ENCODE data around the gene MRPS21.

MRPS21 gene

GRCh38 chr1:150257624-150258585 is 35.8 kb upstream of the MRPS21 start, which contains the start of gene CA14:
Gene CA14 (plus strand): TSS chr1:150257774. CDS start chr1:150258129, 355 bp downstream.
- Histone ChIP-seq H4K20me1 (ENCODE audit: insufficient read depth, low read length) (no peaks in the 10 kb centered on the region), H3K27ac (ENCODE audit: low read length) (no peak within 1 kb of the TSS), H3K4me3 (ENCODE audit: low read length) (peak within 1 kb of the TSS; percentile 76), H3K4me1 (ENCODE audit: low read length) (peaks cover 27% of the 10 kb centered on the region), H3K79me2 (ENCODE audit: low read length) (no peaks in the 10 kb centered on the region), H3K4me2 (ENCODE audit: low read length) (peak within 1 kb of the TSS; percentile 84), H3K27me3 (ENCODE audit: low read depth, low read length) (peaks cover 39% of the 10 kb centered on the region), H2AFZ (ENCODE audit: low read depth, low read length) (peak within 1 kb of the TSS; percentile 91; the same call in 1 of the 2 replicates), H3K36me3 (replicated peaks; ENCODE audit: low read depth, low read length) (no peaks in the 10 kb centered on the region), H3K9ac (ENCODE audit: low read length) (peak within 1 kb of the TSS; percentile 20; the same call in 1 of the 2 replicates), H3K9me3 (ENCODE audit: insufficient read depth, low read length) (no peaks in the 10 kb centered on the region)
- no peak for TF ChIP-seq CTCF (IDR thresholded peaks at IDR 0.05; ENCODE audit: low read depth, low read length)
- peak; percentile 60; the same call in 1 of the 2 replicates for TF ChIP-seq EZH2phosphoT487 (IDR thresholded peaks at IDR 0.05; ENCODE audit: low read depth)

GRCh38 chr1:150259217-150259616 is 34.4 kb upstream of the MRPS21 start:
- Histone ChIP-seq H3K36me3 (replicated peaks; ENCODE audit: low read depth, low read length) (no peaks in the 10 kb centered on the region), H3K9ac (ENCODE audit: low read length) (no peak overlapping the region), H3K27ac (ENCODE audit: low read length) (no peak overlapping the region), H3K79me2 (ENCODE audit: low read length) (no peaks in the 10 kb centered on the region), H2AFZ (ENCODE audit: low read depth, low read length) (no peak overlapping the region), H3K27me3 (ENCODE audit: low read depth, low read length) (peaks cover 39% of the 10 kb centered on the region), H3K9me3 (ENCODE audit: insufficient read depth, low read length) (no peaks in the 10 kb centered on the region), H4K20me1 (ENCODE audit: insufficient read depth, low read length) (no peaks in the 10 kb centered on the region), H3K4me2 (ENCODE audit: low read length) (no peak overlapping the region), H3K4me1 (ENCODE audit: low read length) (peaks cover 31% of the 10 kb centered on the region), H3K4me3 (ENCODE audit: low read length) (no peak overlapping the region)
- TF ChIP-seq EZH2phosphoT487 (IDR thresholded peaks at IDR 0.05; ENCODE audit: low read depth) (no peak), CTCF (IDR thresholded peaks at IDR 0.05; ENCODE audit: low read depth, low read length) (no peak)

- peaks cover 7% of the 10 kb centered on the region for H3K36me3 ChIP-seq (replicated peaks; ENCODE audit: low read depth, low read length)
- no peak overlapping the region for H3K9ac ChIP-seq (ENCODE audit: low read length)
- TF ChIP-seq CTCF (IDR thresholded peaks at IDR 0.05; ENCODE audit: low read depth, low read length) (no peak), EZH2phosphoT487 (IDR thresholded peaks at IDR 0.05; ENCODE audit: low read depth) (no peak)
- H3K27me3 ChIP-seq (ENCODE audit: low read depth, low read length): peaks cover 39% of the 10 kb centered on the region
- H3K79me2 ChIP-seq (ENCODE audit: low read length): no peaks in the 10 kb centered on the region
- H2AFZ ChIP-seq (ENCODE audit: low read depth, low read length): no peak overlapping the region
- no peak overlapping the region for H3K27ac ChIP-seq (ENCODE audit: low read length)
- H4K20me1 ChIP-seq (ENCODE audit: insufficient read depth, low read length): no peaks in the 10 kb centered on the region
- no peak overlapping the region for H3K4me2 ChIP-seq (ENCODE audit: low read length)
- H3K4me1 ChIP-seq (ENCODE audit: low read length): peaks cover 31% of the 10 kb centered on the region
- no peaks in the 10 kb centered on the region for H3K9me3 ChIP-seq (ENCODE audit: insufficient read depth, low read length)
- no peak overlapping the region for H3K4me3 ChIP-seq (ENCODE audit: low read length)
These were observed 33.6 kb upstream of the MRPS21 start for GRCh38 chr1:150259758-150260669.
